Duodenal mucosa (tissue), 2 donors: ENCODE data around the gene SAMD15.
"Not testable (repeated sequence)": the region's sequence is repeated elsewhere in the genome, so short reads cannot be mapped to it uniquely, and the experiment has no call there.

Experiments
- H3K27ac ChIP-seq: one replicate; pipeline ENCODE4 v1.7.0; 2013; ENCODE audit warnings: low read depth, low read length
- H3K27me3 ChIP-seq, 2 donors: one replicate each; pipeline ENCODE4 v1.7.0; 2013; ENCODE audit warnings: low read length in 2 of 2, control low read depth in 1 of 2; ENCODE audit not compliant: insufficient read depth in 2 of 2, control insufficient read depth in 1 of 2
- H3K36me3 ChIP-seq, 2 donors: one replicate each; pipeline ENCODE4 v1.7.0; 2013; ENCODE audit warnings: low read length in 2 of 2, control low read depth in 1 of 2; ENCODE audit not compliant: insufficient read depth in 2 of 2, control insufficient read depth in 1 of 2
- H3K4me1 ChIP-seq, 2 donors: one replicate each; pipeline ENCODE4 v1.7.0; 2013; ENCODE audit warnings: low read length in 2 of 2, control low read depth in 1 of 2; ENCODE audit not compliant: insufficient read depth in 2 of 2, control insufficient read depth in 1 of 2
- H3K4me3 ChIP-seq, 2 donors: one replicate each; pipeline ENCODE4 v1.7.0; 2013; ENCODE audit warnings: low read length in 2 of 2, low read depth in 1 of 2
- H3K9ac ChIP-seq, 2 donors: one replicate each; pipeline ENCODE4 v1.7.0; 2013; ENCODE audit warnings: low read length in 2 of 2, low read depth in 1 of 2
- H3K9me3 ChIP-seq, 2 donors: one replicate each; pipeline ENCODE4 v1.7.0; 2013; ENCODE audit warnings: low read length in 2 of 2, control low read depth in 1 of 2; ENCODE audit not compliant: control insufficient read depth in 1 of 2

SAMD15 gene

DNA sequence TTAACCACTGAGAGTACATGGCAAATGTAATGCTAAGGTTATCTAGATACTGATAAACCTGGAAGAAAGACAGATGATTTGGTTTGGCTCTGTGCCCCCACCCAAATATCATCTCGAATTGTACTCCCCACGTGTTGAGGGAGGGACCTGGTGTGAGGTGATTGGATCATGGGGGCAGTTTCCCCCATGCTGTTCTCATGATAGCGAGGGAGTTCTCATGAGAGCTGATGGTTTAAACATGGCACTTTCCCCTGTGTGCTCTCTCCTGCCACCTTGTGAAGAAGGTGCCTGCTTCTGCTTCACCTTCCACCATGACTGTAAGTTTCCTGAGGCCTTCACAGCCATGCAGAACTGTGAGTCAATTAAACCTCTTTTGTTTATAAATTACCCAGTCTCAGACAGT, 32.0 kb downstream of the SAMD15 start:
- no peaks in the 10 kb centered on the region for H3K27me3 ChIP-seq
- H3K4me3 ChIP-seq: no peak overlapping the region
- H3K9me3 ChIP-seq: no peaks in the 10 kb centered on the region
- H3K4me1 ChIP-seq: no peaks in the 10 kb centered on the region
- no peak overlapping the region for H3K27ac ChIP-seq
- no peak overlapping the region for H3K9ac ChIP-seq
- H3K36me3 ChIP-seq: no peaks in the 10 kb centered on the region

GRCh38 chr14:77415403-77416030, 38.3 kb downstream of the SAMD15 start:
- H3K27ac ChIP-seq, H3K4me1 ChIP-seq, H3K27me3 ChIP-seq, H3K4me3 ChIP-seq, H3K9me3 ChIP-seq, H3K9ac ChIP-seq, H3K36me3 ChIP-seq: not testable (repeated sequence)

- H3K4me1 ChIP-seq: not testable (repeated sequence)
- H3K9me3 ChIP-seq: peaks cover 4 to 10% of the 10 kb centered on the region in 2 donors
Measured at GRCh38 chr14:77416098-77416497, 38.9 kb downstream of the SAMD15 start.

GRCh38 chr14:77416836-77417235, 39.7 kb downstream of the SAMD15 start:
- Histone ChIP-seq H3K27ac (no peak overlapping the region), H3K9ac (no peak overlapping the region), H3K27me3 (no peaks in the 10 kb centered on the region), H3K4me3 (no peak overlapping the region), H3K4me1 (no peaks in the 10 kb centered on the region), H3K9me3 (peaks cover 4 to 10% of the 10 kb centered on the region in 2 donors), H3K36me3 (no peaks in the 10 kb centered on the region)

More at GRCh38 chr14:77416098-77416497, 38.9 kb downstream of the SAMD15 start:
- not testable (repeated sequence) for H3K27ac ChIP-seq, H3K27me3 ChIP-seq, H3K9ac ChIP-seq, H3K36me3 ChIP-seq, H3K4me3 ChIP-seq

DNA sequence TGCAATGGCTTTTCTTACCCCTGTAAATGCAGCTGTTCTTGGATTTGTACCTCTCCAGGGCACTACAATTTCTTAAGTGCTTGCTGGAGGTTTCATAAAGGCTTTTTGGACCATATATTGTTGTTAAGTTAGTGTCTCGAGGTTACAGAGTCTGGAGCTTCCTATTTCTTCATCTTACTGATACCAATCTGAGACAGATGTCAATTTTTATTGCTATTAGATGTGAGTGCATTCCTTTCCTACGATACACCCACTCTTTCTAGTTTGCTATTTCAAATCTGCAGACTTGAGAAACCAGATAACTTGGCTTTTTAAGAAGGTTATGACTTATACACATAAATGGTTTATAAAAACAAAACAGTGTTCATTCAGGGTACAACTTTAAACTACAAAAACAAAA, 44.0 kb downstream of the SAMD15 start:
- no peaks in the 10 kb centered on the region for H3K27me3 ChIP-seq
- no peak overlapping the region for H3K27ac ChIP-seq
- H3K9ac ChIP-seq: no peak overlapping the region
- peaks cover 24 to 37% of the 10 kb centered on the region in 2 donors for H3K36me3 ChIP-seq
- H3K4me1 ChIP-seq: no peaks in the 10 kb centered on the region
- H3K9me3 ChIP-seq: peaks cover 4 to 10% of the 10 kb centered on the region in 2 donors
- no peak overlapping the region for H3K4me3 ChIP-seq

DNA sequence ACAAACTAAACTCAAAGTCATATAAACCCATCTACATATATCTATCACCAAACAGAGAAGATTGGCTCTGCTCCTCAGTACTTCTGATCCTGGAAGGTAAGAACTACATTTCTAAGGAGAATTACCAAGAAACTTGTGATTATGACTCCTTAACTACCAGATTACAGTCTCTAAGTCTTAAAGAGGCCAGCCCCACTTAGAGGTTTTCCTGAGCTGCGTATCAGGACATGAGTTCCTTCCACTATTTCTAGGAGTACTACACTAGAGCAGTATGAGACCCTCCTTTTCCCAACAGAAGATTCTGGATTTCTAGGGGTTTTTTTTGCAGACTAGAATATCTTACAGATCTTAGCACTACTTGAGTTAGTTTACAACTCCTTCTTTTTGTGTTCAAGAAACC, 46.2 kb downstream of the SAMD15 start, which contains the start of gene NOXRED1:
TSS of gene NOXRED1 (minus strand) at position 101 of the 400 bp plus-strand sequence. CDS start 634 bp downstream, outside the sequence.
- peaks cover 43 to 59% of the 10 kb centered on the region in 2 donors for H3K36me3 ChIP-seq
- no peak within 1 kb of the TSS for H3K27ac ChIP-seq
- H3K9me3 ChIP-seq: peaks cover 4 to 10% of the 10 kb centered on the region in 2 donors
- no peak within 1 kb of the TSS for H3K4me3 ChIP-seq
- no peaks in the 10 kb centered on the region for H3K27me3 ChIP-seq
- H3K4me1 ChIP-seq: no peaks in the 10 kb centered on the region
- no peak within 1 kb of the TSS for H3K9ac ChIP-seq

DNA sequence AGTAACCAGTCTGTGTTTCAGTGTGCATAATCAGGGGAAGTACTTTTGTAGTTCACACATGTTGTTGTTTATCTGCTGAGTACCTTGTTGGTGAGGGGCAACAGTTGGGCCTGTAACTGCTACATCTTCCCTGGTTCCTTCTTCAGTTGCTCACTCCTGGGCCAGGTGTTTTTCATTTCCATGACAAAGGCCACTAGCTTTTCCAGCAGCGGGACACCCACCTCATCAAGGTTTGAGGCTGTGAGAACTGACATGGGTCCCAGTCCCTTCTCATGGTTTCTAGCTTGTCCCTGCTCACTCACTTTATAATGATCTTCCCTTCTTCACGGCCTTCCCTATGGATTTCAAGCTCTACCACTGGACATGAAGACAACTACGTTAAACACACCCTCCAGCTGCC, 47.7 kb downstream of the SAMD15 start:
- Histone ChIP-seq H3K4me3 (no peak overlapping the region), H3K9ac (no peak overlapping the region), H3K27ac (no peak overlapping the region), H3K27me3 (no peaks in the 10 kb centered on the region), H3K4me1 (no peaks in the 10 kb centered on the region), H3K36me3 (peaks cover 57 to 71% of the 10 kb centered on the region in 2 donors), H3K9me3 (peaks cover under 1 to 6% of the 10 kb centered on the region in 2 donors)

DNA sequence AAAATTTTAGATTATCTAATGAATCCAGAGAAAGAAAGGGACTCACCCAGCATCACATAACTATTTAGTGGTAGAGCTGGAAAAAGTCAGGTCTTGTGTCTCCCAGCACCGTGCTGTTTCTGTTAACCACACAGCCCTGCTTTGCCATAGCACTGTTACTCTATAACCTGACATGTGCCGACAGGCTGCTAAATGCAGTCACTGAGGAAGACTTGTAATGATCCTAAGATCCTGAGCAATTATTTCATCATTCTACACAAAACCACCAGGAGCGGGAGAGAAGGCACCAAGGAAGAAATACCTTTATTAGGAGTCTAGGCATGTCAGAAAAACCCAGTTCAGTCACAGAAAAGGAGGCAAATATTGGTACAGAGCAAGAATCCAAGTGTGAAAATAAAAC, 49.2 kb downstream of the SAMD15 start:
- H3K9me3 ChIP-seq: no peaks in the 10 kb centered on the region
- H3K9ac ChIP-seq: no peak overlapping the region
- H3K27ac ChIP-seq: no peak overlapping the region
- no peaks in the 10 kb centered on the region for H3K4me1 ChIP-seq
- H3K27me3 ChIP-seq: no peaks in the 10 kb centered on the region
- H3K4me3 ChIP-seq: no peak overlapping the region
- peaks cover 57 to 78% of the 10 kb centered on the region in 2 donors for H3K36me3 ChIP-seq

- H3K9me3 ChIP-seq: no peaks in the 10 kb centered on the region
- H3K27ac ChIP-seq: no peak overlapping the region
- no peaks in the 10 kb centered on the region for H3K4me1 ChIP-seq
- no peaks in the 10 kb centered on the region for H3K27me3 ChIP-seq
- peaks cover 20 to 64% of the 10 kb centered on the region in 2 donors for H3K36me3 ChIP-seq
- H3K9ac ChIP-seq: no peak overlapping the region
- H3K4me3 ChIP-seq: no peak overlapping the region
Measured at GRCh38 chr14:77436042-77436441, 58.9 kb downstream of the SAMD15 start.

GRCh38 chr14:77438596-77438995, 61.4 kb downstream of the SAMD15 start:
- no peak overlapping the region for H3K27ac ChIP-seq
- H3K36me3 ChIP-seq: peaks cover 42 to 71% of the 10 kb centered on the region in 2 donors
- H3K27me3 ChIP-seq: no peaks in the 10 kb centered on the region
- H3K9me3 ChIP-seq: no peaks in the 10 kb centered on the region
- no peak overlapping the region for H3K4me3 ChIP-seq
- H3K9ac ChIP-seq: no peak overlapping the region
- no peaks in the 10 kb centered on the region for H3K4me1 ChIP-seq
